GF-D8 (cell line): ENCODE measurements around the gene DMRTB1.

Source experiments
- DNase-seq: peaks from one replicate; lab custom pipeline; 2025; lab: John Stamatoyannopoulos, UW

DMRTB1 gene

DNA sequence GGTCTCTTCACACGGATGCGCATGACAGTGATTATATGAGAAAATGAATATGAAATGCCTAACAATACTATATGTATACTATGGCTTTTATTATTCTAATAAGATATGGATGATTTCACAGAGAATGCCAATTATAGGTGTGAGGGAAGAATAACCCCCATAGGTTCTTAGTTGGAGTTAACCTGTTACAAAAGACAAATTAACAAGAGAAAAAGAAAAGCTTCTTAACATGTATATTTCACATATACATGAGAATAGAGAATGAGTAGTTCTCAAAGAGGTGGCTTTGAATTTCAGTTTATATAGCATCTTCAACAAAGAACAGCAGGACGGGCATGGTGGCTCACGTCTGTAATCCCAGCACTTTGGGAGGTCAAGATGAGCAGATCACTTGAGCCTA is 24.0 kb upstream of the DMRTB1 start:
- no peak for DNase-seq

GRCh38 chr1:53438427-53439336 is 20.5 kb upstream of the DMRTB1 start:
- DNase-seq, result no peak

DNA sequence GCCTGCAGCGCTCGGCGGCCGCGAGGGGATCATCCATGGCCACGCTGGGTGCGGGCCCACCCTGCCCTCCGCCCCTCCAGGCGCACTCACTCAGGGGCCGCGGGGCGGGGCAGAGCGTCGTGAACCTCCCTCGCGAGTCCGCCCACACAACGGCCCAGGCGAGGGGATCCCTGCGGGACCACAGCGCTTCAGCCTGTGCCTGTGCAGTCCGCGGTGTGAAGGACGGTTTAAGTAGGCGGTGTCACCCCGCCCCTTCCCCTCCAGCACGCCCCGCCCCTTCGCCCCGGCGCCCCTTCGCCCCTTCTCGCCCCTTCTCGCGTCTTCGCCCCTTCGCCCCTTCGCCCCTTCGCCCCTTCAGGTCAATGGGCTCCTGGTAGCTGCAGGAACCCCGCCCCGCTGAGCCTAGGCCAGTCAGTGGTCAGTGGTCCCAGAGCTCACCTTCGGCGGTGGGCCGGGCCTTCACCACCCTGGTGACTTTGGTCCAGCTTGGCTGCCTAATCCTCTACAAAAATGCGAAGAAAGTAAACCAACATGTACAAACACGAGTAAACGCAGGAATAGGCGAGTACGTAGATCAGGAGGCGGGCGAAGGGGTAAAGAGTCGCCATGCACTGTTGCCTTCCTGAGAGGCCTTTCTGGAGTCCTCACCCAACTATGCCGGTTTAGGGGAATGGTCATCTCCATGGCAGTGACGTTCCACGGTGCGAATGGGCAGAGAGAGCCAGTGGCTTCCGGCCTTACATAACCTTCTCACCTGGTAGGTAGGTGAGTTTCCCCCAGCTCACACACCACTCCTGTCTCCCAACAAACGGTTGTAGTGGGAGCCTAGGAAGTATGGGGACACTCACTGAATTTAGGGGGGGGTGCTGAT is 19.6 kb upstream of the DMRTB1 start:
- no peak for DNase-seq

DNA sequence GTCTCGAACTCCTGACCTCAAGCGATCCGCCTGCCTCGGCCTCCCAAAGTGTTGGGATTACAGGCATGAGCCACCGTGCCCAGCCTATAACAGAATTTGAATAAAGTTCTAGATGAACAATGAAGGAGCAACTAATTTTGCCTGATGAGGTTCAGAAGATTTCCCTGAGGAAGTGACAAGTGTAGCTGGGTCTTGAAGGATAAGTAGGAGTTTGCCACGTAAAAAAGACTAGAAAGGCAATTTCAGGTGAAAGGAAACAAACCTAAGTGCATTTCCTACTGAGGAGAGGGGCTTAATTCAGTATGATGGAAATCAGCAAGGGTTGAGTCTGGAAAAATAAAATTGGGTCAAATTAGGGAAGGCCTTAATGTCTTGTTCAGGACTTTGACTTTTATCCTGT is 18.6 kb upstream of the DMRTB1 start:
- no peak for DNase-seq

DNA sequence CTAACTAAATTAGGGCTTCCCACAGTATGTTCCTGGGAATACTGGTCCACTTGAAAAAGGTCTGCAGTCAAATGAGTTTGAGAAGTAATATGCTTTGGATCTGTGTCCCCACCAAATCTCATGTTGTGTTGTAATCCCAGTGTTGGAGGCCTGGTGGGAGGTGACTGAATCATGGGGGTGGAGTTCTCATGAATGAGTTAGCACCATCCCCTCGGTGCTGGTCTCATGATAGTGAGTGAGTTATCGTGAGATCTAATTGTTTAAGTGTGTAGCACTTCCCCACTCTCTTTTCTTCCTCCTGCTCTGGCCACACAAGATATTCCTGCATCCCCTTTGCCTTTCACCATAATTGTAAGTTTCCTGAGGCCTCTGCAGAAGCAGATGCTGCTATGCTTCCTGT is 16.9 kb upstream of the DMRTB1 start:
- DNase-seq, result no peak

- DNase-seq, result no peak
These were observed 13.1 kb upstream of the DMRTB1 start for GRCh38 chr1:53446051-53446450.

GRCh38 chr1:53447413-53447812 is 11.8 kb upstream of the DMRTB1 start:
- DNase-seq, result no peak

- DNase-seq, result no peak
These were observed 10.9 kb upstream of the DMRTB1 start for GRCh38 chr1:53448241-53448841.

- no peak for DNase-seq
These were observed 10.2 kb upstream of the DMRTB1 start for GRCh38 chr1:53449021-53449420.

GRCh38 chr1:53449693-53450092 is 9.5 kb upstream of the DMRTB1 start:
- DNase-seq, result no peak

DNA sequence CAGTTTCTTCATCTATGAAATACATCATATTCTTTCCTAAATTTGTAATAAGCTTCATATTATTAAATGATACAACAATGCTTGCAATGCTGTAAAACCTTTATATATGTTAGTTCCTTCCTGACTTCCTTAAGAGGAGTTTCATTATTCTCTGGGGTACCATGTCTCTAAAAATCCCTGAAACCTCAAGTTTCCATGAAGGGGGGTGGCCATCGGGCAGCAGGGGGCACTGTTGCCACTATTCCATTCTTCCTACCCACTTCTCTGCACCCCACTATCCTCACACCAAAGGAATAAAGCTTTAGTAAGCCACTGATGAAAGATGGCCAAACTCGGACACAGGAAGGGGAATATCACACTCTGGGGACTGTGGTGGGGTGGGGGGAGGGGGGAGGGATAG is 9.0 kb upstream of the DMRTB1 start:
- DNase-seq, result no peak

- no peak for DNase-seq
These were observed 5.2 kb upstream of the DMRTB1 start for GRCh38 chr1:53454019-53454418.

- DNase-seq, result no peak
These were observed 3.7 kb upstream of the DMRTB1 start for GRCh38 chr1:53455364-53455991.

DNA sequence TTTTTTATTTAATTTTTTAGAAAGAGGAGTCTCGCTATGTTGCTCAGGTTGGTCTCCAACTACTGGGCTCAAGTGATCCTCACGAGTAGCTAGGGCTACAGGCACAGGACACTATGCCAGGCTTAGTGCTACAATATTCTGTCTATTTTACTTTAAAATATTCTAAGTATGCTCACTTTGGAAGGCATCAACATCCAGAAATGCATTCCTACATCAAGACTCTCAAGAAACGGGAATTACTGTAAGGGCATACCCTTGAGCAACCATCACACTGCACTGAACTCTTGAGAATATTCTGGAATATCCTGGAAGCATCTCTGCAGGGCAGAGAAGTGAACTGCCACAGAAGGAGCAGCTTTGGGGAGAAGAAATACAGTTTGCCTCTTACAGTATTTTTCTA is 565 bp upstream of the DMRTB1 start:
- DNase-seq, result no peak

- DNase-seq, result no peak
These were observed 1.0 kb downstream of the DMRTB1 start for GRCh38 chr1:53460211-53460634.

GRCh38 chr1:53460666-53461322 is 1.6 kb downstream of the DMRTB1 start:
- no peak for DNase-seq

GRCh38 chr1:53461323-53462044 is 2.3 kb downstream of the DMRTB1 start:
- no peak for DNase-seq

DNA sequence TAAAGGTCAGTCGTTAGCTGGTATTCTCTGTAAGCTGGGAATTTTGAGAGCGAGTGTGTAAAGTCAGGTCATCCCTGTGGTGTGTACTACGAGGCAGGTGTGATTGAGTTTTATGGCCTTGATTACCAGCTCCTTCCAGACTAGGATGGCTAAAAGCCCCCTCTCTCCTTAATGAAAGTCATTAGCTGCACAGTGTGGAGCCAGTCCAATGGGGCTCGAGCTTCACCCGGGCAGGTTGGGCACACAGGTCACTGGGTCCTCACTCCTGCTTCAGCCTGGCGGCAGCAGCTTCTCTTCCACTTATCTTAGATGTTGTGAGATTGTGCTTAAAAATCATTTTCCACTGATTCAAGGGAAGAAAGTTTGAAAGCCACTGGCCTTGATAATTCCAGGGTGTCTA is 3.0 kb downstream of the DMRTB1 start:
- DNase-seq, result no peak

DNA sequence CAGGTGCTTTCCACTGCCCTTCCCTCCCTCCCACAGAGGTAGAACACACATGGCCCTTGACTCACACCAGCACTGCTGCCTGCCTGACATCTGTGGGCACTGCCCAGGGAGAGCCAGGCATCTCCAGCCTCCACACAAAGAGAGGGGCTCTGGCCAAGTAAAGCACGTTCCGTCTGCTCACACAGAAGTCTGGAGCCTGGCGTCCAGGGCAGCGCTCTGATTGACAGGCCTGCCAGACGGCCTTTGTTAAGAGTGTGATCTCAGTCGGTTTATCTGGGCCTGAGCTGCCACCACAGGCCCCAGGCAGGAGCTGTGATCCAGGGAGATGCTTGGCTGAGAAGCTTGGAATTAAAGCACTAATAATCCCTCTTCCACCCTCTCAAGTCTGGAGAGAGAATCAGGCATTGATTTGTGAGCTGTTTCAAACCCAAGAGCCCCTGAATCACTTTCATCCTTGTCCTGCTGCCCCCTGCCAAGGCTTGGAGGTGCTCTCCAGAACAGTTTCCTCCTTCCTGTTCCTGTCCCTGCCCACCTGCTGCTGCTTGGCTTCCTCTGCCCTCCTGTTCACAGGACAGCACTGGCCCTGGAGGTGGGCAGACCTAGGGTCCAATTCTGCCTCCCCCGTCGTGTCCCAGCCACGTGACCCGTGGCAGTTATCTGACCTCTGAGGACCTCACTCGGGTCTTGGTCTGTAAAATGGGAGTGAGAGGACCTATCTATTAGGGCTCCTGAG is 3.7 kb downstream of the DMRTB1 start:
- DNase-seq, result no peak
